ENCODE measurements around the gene FAHD1. TPM values are rescaled to one million over a fixed set of nuclear protein-coding genes. Genes with fewer than 3 reads are reported as not detected.

FAHD1 gene
- total and polyA plus RNA-seq, 4 donors, result 42.7 to 84.2 (median 61.4) TPM

GRCh38 chr16:1861730-1862129, 34.7 kb downstream of the FAHD1 start (continued):
- TF ChIP-seq, protein P1, sequence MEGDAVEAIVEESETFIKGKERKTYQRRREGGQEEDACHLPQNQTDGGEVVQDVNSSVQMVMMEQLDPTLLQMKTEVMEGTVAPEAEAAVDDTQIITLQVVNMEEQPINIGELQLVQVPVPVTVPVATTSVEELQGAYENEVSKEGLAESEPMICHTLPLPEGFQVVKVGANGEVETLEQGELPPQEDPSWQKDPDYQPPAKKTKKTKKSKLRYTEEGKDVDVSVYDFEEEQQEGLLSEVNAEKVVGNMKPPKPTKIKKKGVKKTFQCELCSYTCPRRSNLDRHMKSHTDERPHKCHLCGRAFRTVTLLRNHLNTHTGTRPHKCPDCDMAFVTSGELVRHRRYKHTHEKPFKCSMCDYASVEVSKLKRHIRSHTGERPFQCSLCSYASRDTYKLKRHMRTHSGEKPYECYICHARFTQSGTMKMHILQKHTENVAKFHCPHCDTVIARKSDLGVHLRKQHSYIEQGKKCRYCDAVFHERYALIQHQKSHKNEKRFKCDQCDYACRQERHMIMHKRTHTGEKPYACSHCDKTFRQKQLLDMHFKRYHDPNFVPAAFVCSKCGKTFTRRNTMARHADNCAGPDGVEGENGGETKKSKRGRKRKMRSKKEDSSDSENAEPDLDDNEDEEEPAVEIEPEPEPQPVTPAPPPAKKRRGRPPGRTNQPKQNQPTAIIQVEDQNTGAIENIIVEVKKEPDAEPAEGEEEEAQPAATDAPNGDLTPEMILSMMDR (IDR thresholded peaks at IDR 0.05; ENCODE audit: low read depth, low read length, missing input control), result no peak
- TF ChIP-seq FOXA2 (IDR thresholded peaks at IDR 0.05) (no peak), HNF4G (IDR thresholded peaks at IDR 0.05) (no peak)

DNA sequence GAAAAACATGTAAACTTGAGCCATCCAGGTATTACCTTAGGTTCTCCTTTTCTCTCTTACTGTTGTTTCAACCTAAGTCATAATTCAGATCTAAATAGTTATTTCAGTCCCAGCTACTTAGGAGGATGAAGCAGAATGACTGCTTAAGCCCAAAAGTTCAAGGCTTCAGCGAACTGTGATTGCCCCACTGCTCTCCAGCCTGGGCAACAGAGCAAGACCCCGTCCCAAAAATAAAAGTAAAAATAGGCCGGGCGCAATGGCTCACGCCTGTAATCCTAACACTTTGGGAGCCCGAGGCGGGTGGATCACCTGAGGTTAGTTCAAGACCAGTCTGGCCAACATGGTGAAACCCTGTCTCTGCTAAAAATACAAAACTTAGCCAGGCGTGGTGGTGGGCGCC, 35.4 kb downstream of the FAHD1 start:
- TF ChIP-seq RXRA (IDR thresholded peaks at IDR 0.05), result no peak
- TF ChIP-seq HNF4A (conservative IDR thresholded peaks at IDR 0.05), result no peak
- TF ChIP-seq, protein P2, sequence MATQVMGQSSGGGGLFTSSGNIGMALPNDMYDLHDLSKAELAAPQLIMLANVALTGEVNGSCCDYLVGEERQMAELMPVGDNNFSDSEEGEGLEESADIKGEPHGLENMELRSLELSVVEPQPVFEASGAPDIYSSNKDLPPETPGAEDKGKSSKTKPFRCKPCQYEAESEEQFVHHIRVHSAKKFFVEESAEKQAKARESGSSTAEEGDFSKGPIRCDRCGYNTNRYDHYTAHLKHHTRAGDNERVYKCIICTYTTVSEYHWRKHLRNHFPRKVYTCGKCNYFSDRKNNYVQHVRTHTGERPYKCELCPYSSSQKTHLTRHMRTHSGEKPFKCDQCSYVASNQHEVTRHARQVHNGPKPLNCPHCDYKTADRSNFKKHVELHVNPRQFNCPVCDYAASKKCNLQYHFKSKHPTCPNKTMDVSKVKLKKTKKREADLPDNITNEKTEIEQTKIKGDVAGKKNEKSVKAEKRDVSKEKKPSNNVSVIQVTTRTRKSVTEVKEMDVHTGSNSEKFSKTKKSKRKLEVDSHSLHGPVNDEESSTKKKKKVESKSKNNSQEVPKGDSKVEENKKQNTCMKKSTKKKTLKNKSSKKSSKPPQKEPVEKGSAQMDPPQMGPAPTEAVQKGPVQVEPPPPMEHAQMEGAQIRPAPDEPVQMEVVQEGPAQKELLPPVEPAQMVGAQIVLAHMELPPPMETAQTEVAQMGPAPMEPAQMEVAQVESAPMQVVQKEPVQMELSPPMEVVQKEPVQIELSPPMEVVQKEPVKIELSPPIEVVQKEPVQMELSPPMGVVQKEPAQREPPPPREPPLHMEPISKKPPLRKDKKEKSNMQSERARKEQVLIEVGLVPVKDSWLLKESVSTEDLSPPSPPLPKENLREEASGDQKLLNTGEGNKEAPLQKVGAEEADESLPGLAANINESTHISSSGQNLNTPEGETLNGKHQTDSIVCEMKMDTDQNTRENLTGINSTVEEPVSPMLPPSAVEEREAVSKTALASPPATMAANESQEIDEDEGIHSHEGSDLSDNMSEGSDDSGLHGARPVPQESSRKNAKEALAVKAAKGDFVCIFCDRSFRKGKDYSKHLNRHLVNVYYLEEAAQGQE (IDR thresholded peaks at IDR 0.05), result no peak
- no peak for TF ChIP-seq YY1 (IDR thresholded peaks at IDR 0.05)
- TF ChIP-seq NR2F2 (IDR thresholded peaks at IDR 0.05), result no peak
- TF ChIP-seq FOXA1 (IDR thresholded peaks at IDR 0.05), result no peak
- no peak for TF ChIP-seq HNF4G (IDR thresholded peaks at IDR 0.05)
- TF ChIP-seq SP1 (IDR thresholded peaks at IDR 0.05), result no peak
- no peak for TF ChIP-seq MAX (IDR thresholded peaks at IDR 0.05)
- TF ChIP-seq ZBTB33 (IDR thresholded peaks at IDR 0.05), result no peak
- TF ChIP-seq GABPA (IDR thresholded peaks at IDR 0.05 in 1 of 2, conservative IDR thresholded peaks at IDR 0.05 in 1 of 2), result no peak
- TF ChIP-seq JUND (IDR thresholded peaks at IDR 0.05), result no peak
- TF ChIP-seq FOXA2 (IDR thresholded peaks at IDR 0.05), result no peak
- TF ChIP-seq, protein P1 (IDR thresholded peaks at IDR 0.05; ENCODE audit: low read depth, low read length, missing input control), result no peak
- H3K4me3 ChIP-seq (ENCODE audit: low read depth in 1 of 3, low read length in 3 of 3), result no peak overlapping the region
- H3K27me3 ChIP-seq (ENCODE audit: control insufficient read depth in 4 of 4, insufficient read depth in 4 of 4, low read length in 3 of 4), result no peaks in the 10 kb centered on the region
- no peak for DNase-seq (ENCODE audit: low spot score)
- H3K4me1 ChIP-seq (ENCODE audit: control insufficient read depth in 4 of 4, insufficient read depth in 4 of 4, low read length in 3 of 4), result peaks cover 0 to 3% (median 1%) of the 10 kb centered on the region in 4 donors
- no peak overlapping the region for H3K27ac ChIP-seq (ENCODE audit: low read depth in 1 of 2, low read length in 2 of 2)
- H3K36me3 ChIP-seq (ENCODE audit: control insufficient read depth in 4 of 4, insufficient read depth in 3 of 4, low read depth in 1 of 4, low read length in 3 of 4), result no peaks in the 10 kb centered on the region
- H3K9ac ChIP-seq (ENCODE audit: low read depth in 1 of 2, low read length in 2 of 2), result no peak overlapping the region
- 90% methylated on average over 9 of the region's 9 CpGs for WGBS
- no peaks in the 10 kb centered on the region for H3K9me3 ChIP-seq (ENCODE audit: control insufficient read depth in 4 of 4, low read length in 3 of 4)

Data from liver (tissue), 9 donors.